ENCODE data around the gene TMEM131L. TPM values are rescaled to one million over a fixed set of nuclear protein-coding genes. Genes with fewer than 3 reads are reported as not detected.

The TMEM131L gene
- total and polyA plus RNA-seq, 2 donors (not counting 3 experiments of a cell fraction or from before 2014, with no cell fraction given), result 7.7 to 21.2 TPM

DNA sequence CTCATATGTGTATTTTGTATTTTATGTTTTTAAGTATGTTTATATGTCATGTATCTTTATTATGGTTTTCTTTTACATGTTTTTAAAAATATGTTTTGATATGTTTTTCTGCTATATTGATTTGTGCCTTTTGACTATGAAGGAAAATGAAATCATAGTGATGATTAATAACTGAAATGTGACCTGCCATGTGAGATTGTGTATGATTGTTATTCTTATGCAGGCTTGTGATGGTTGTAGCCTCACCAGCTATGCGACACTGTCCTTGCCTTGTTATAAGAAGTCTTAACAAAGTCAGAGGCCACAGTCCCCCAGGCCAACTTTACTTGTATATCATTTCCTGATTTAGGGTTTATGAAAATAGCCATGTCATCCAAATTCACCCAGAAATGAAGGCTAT, 83.2 kb downstream of the TMEM131L start:
- DNase-seq (ENCODE audit: low read depth, low spot score), result no peak
- no peaks in the 10 kb centered on the region for H3K27me3 ChIP-seq (ENCODE audit: control insufficient read depth in 2 of 2, insufficient read depth in 2 of 2, low read length in 2 of 2)
- TF ChIP-seq MYC (IDR thresholded peaks at IDR 0.05; ENCODE audit: low read depth, low read length) (no peak), POLR2A (IDR thresholded peaks at IDR 0.05; ENCODE audit: low read depth, low read length) (no peak), POLR2AphosphoS5 (IDR thresholded peaks at IDR 0.05; ENCODE audit: insufficient read depth, low read depth, low read length) (no peak), JUN (IDR thresholded peaks at IDR 0.05; ENCODE audit: borderline replicate concordance, insufficient read depth, insufficient read length, low read depth) (no peak), GATA2 (IDR thresholded peaks at IDR 0.05; ENCODE audit: insufficient read depth, insufficient read length, low read depth, low read length) (no peak), FOS (IDR thresholded peaks at IDR 0.05; ENCODE audit: borderline replicate concordance, insufficient read depth, low read length) (no peak), CTCF (IDR thresholded peaks at IDR 0.05; ENCODE audit: extremely low read depth in 1 of 2, insufficient read depth in 1 of 2, low read depth in 1 of 2, low read length in 2 of 2) (no peak), EZH2 (IDR thresholded peaks at IDR 0.05; ENCODE audit: borderline replicate concordance, low read depth, low read length, severe bottlenecking) (no peak)
- TF ChIP-seq, protein P1, sequence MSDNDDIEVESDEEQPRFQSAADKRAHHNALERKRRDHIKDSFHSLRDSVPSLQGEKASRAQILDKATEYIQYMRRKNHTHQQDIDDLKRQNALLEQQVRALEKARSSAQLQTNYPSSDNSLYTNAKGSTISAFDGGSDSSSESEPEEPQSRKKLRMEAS (IDR thresholded peaks at IDR 0.05; ENCODE audit: insufficient read depth, insufficient read length), result no peak
- no TSS peak for BruUV-seq (replicated peaks)
- H3K79me2 ChIP-seq (ENCODE audit: control insufficient read depth, insufficient read depth, low read length), result no peaks in the 10 kb centered on the region
- H3K4me1 ChIP-seq (ENCODE audit: control insufficient read depth, extremely low read depth, insufficient read depth, low read length), result no peaks in the 10 kb centered on the region
- POLR2A ChIA-PET, result no interaction called here
- H3K9ac ChIP-seq (replicated peaks; ENCODE audit: extremely low read depth, insufficient read depth, low read length), result no peak overlapping the region
- intact Hi-C loops (cut with micrococcal nuclease), result no loop called here
- H3K27ac ChIP-seq (ENCODE audit: insufficient read depth, low read depth, low read length), result no peak overlapping the region
- H3K9me3 ChIP-seq (replicated peaks; ENCODE audit: control insufficient read depth, insufficient read depth, low read length), result no peaks in the 10 kb centered on the region
- no peak overlapping the region for H2AFZ ChIP-seq (ENCODE audit: low read depth, low read length)
- CTCF ChIA-PET, result interaction anchor here (1.0 kb wide), 1 partner anchor 19 kb away, joined by 6 read pairs; no protein-coding TSS in a partner anchor
- dilution Hi-C loops (cut with MboI; ENCODE audit: extremely low pct_ligation_motif_present, low sequenced_read_pairs), result no loop called here
- H3K4me3 ChIP-seq (replicated peaks in 1 of 3; ENCODE audit: insufficient read depth in 1 of 3, low read depth in 1 of 3, low read length in 3 of 3), result no peak overlapping the region
- no peaks in the 10 kb centered on the region for H4K20me1 ChIP-seq (replicated peaks; ENCODE audit: control insufficient read depth, extremely low read depth, insufficient read depth, low read length)
- no peaks in the 10 kb centered on the region for H3K36me3 ChIP-seq (ENCODE audit: control insufficient read depth in 2 of 2, extremely low read depth in 1 of 2, insufficient read depth in 2 of 2, low read length in 2 of 2)
- FAIRE-seq, result no peak
- H3K4me2 ChIP-seq (ENCODE audit: insufficient read depth, low read length), result no peak overlapping the region
- H3K9me1 ChIP-seq (replicated peaks; ENCODE audit: control insufficient read depth, extremely low read depth, insufficient read depth, low read length), result no peaks in the 10 kb centered on the region

Measured in endothelial cell of umbilical vein (primary cell).